Left lung (tissue), 10 donors: Measurements from ENCODE around the gene RNF166. TPM values are rescaled to one million over a fixed set of nuclear protein-coding genes. Genes with fewer than 3 reads are reported as not detected.

Source experiments
- ATAC-seq: fragments of 200-7000 bp; cut with Tn5 transposase; one replicate; pipeline ENCODE4 v1.9.1; 2020; ENCODE audit warnings: moderate library complexity
- DNase-seq, 4 donors: peaks; one replicate each; pipeline ENCODE4 v3.0.0-alpha.2; 2013 to 2020
- H3K27ac ChIP-seq, 2 donors: fragments of 200-600 bp; sonication (generic) in 1 of 2; one replicate each; pipeline versions ENCODE4 v1.5.0 to v1.8.0; 2020 to 2021
- H3K27me3 ChIP-seq, 2 donors: fragments of 200-600 bp; sonication (generic) in 1 of 2; one replicate each; pipeline versions ENCODE4 v1.5.0 to v1.8.0; 2020 to 2021
- H3K36me3 ChIP-seq, 2 donors: fragments of 200-600 bp; sonication (generic) in 1 of 2; one replicate each; pipeline versions ENCODE4 v1.5.0 to v1.8.0; 2020 to 2021
- H3K4me1 ChIP-seq, 2 donors: fragments of 200-600 bp; one replicate each; pipeline ENCODE4 v1.8.0; 2021
- H3K4me3 ChIP-seq, 2 donors: fragments of 200-600 bp; sonication (generic) in 1 of 2; one replicate each; pipeline versions ENCODE4 v1.5.0 to v1.8.0; 2020 to 2021; ENCODE audit warnings: mild to moderate bottlenecking in 1 of 2
- H3K9me3 ChIP-seq, 2 donors: fragments of 200-600 bp; sonication (generic) in 1 of 2; one replicate each; pipeline versions ENCODE4 v1.5.0 to v1.8.0; 2020 to 2021
- intact Hi-C, 2 donors: fragments of 100-400 bp; cut with DNase I; formaldehyde crosslinking; loops; one replicate each; pipeline versions ENCODE4 v1.11.2 to v1.14.2; 2022
- polyA plus RNA-seq, 6 donors: library from polyadenylated mRNA; unstranded; fragments of 120-200 nt; gene quantifications; one replicate each; pipeline ENCODE4 v1.2.1, GENCODE V29; 2013; ENCODE audit not compliant: insufficient read length in 6 of 6
- total RNA-seq, 2 donors: library from RNA; stranded (reverse); fragmentation: NEBNext Ultra II Directional; extraction: Animal tissue kit (Norgen Biotek cat#: 25700); gene quantifications; one replicate each; pipeline ENCODE4 v1.2.1, GENCODE V29; 2021
- TF ChIP-seq, protein P1 (sequence below), 2 donors: fragments of 200-600 bp; sonication (generic) in 1 of 2; IDR thresholded peaks; one replicate each; pipeline versions ENCODE4 v1.5.0 to v1.8.0; 2021; ENCODE audit warnings: antibody characterized with exemption in 2 of 2
- donor health status: DM: no; HTN: yes; CAD: no.
- donor health status: DM: no; HTN: no; CAD: no.

Gene RNF166
- total and polyA plus RNA-seq, 8 donors, result 14.8 to 54.0 (median 16.7) TPM

DNA sequence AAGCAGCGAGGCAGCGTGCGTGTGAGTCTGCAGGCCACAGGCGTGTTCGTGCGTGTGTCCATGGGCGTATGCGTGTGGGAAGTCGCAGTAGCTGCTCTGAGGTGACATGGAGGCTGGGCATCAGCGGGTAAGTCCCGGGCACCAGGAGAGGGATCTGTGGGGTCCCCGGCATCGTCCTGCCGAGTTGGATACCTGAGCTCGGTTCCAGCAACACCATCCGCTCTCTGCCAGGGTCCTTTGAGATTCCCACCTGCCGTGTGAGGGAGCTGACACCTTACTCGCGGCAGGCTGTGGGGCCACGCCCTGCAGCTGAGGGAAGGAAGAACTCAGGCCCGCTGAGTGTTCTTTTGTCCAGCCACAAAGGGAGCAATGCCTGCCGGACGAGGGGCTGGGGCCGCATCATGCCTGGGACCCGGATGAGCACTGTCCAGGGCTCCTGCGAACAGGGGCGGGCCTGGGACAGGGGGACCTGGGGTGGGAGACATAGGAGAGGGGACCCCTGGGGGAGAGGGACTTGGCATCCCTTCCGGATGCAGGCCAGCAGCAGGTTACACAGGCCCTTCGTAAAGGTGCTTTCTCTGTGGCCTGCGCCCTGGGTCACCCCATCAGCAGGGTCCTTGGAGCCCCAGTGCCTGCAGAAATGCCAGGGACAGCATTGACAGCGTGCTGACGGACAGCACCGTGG, 14.9 kb downstream of the RNF166 start:
- no peaks in the 10 kb centered on the region for H3K9me3 ChIP-seq
- peak in 1 of 4 donors; percentile 74 for DNase-seq
- no peak overlapping the region for H3K4me3 ChIP-seq
- H3K27me3 ChIP-seq, result peaks cover 0 to 51% of the 10 kb centered on the region in 2 donors
- intact Hi-C loops, result no loop called here
- peaks cover 0 to 14% of the 10 kb centered on the region in 2 donors for H3K36me3 ChIP-seq
- TF ChIP-seq, protein P1, sequence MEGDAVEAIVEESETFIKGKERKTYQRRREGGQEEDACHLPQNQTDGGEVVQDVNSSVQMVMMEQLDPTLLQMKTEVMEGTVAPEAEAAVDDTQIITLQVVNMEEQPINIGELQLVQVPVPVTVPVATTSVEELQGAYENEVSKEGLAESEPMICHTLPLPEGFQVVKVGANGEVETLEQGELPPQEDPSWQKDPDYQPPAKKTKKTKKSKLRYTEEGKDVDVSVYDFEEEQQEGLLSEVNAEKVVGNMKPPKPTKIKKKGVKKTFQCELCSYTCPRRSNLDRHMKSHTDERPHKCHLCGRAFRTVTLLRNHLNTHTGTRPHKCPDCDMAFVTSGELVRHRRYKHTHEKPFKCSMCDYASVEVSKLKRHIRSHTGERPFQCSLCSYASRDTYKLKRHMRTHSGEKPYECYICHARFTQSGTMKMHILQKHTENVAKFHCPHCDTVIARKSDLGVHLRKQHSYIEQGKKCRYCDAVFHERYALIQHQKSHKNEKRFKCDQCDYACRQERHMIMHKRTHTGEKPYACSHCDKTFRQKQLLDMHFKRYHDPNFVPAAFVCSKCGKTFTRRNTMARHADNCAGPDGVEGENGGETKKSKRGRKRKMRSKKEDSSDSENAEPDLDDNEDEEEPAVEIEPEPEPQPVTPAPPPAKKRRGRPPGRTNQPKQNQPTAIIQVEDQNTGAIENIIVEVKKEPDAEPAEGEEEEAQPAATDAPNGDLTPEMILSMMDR (IDR thresholded peaks at IDR 0.05), result no peak
- peak overlapping the region in 1 of 2 donors; percentile 59 for H3K27ac ChIP-seq
- ATAC-seq, result no peak
- peaks cover 5 to 34% of the 10 kb centered on the region in 2 donors for H3K4me1 ChIP-seq

- intact Hi-C loops, result no loop called here
- Histone ChIP-seq H3K36me3 (peaks cover 0 to 6% of the 10 kb centered on the region in 2 donors), H3K27me3 (peaks cover 0 to 59% of the 10 kb centered on the region in 2 donors), H3K9me3 (no peaks in the 10 kb centered on the region), H3K27ac (no peak overlapping the region), H3K4me1 (peaks cover 10 to 41% of the 10 kb centered on the region in 2 donors), H3K4me3 (no peak overlapping the region)
- ATAC-seq (no peak), DNase-seq (no peak)
- TF ChIP-seq, protein P1 (IDR thresholded peaks at IDR 0.05), result no peak
Observed at GRCh38 chr16:88690341-88691128, 15.7 kb downstream of the RNF166 start.

GRCh38 chr16:88688013-88688778, 18.0 kb downstream of the RNF166 start:
- H3K9me3 ChIP-seq, result no peaks in the 10 kb centered on the region
- ATAC-seq (peak; percentile 5), DNase-seq (peak in 2 of 4 donors; percentile 57 to 70)
- TF ChIP-seq, protein P1 (IDR thresholded peaks at IDR 0.05), result no peak
- intact Hi-C loops, result no loop called here
- H3K36me3 ChIP-seq, result no peaks in the 10 kb centered on the region
- peaks cover 14 to 55% of the 10 kb centered on the region in 2 donors for H3K4me1 ChIP-seq
- no peak overlapping the region for H3K4me3 ChIP-seq
- no peak overlapping the region for H3K27ac ChIP-seq
- peaks cover 0 to 81% of the 10 kb centered on the region in 2 donors for H3K27me3 ChIP-seq

- TF ChIP-seq, protein P1 (IDR thresholded peaks at IDR 0.05), result no peak
Observed at GRCh38 chr16:88687676-88688012, 18.6 kb downstream of the RNF166 start.

GRCh38 chr16:88687254-88687576, 19.0 kb downstream of the RNF166 start:
- H3K27ac ChIP-seq, result no peak overlapping the region
- DNase-seq (no peak), ATAC-seq (no peak)
- H3K4me1 ChIP-seq, result peaks cover 14 to 51% of the 10 kb centered on the region in 2 donors
- H3K27me3 ChIP-seq, result peaks cover 0 to 88% of the 10 kb centered on the region in 2 donors
- TF ChIP-seq, protein P1 (IDR thresholded peaks at IDR 0.05), result no peak
- no peak overlapping the region for H3K4me3 ChIP-seq
- intact Hi-C loops, result no loop called here
- no peaks in the 10 kb centered on the region for H3K9me3 ChIP-seq
- H3K36me3 ChIP-seq, result no peaks in the 10 kb centered on the region

More at GRCh38 chr16:88687676-88688012, 18.6 kb downstream of the RNF166 start:
- Histone ChIP-seq H3K36me3 (no peaks in the 10 kb centered on the region), H3K27ac (no peak overlapping the region), H3K9me3 (no peaks in the 10 kb centered on the region), H3K4me1 (peaks cover 14 to 53% of the 10 kb centered on the region in 2 donors), H3K27me3 (peaks cover 0 to 86% of the 10 kb centered on the region in 2 donors), H3K4me3 (no peak overlapping the region)
- ATAC-seq (no peak), DNase-seq (no peak)
- intact Hi-C loops, result no loop called here
